ENCODE measurements around the gene GALNTL6.
"Not testable (repeated sequence)": the region's sequence is repeated elsewhere in the genome, so short reads cannot be mapped to it uniquely, and the experiment has no call there.

Gene GALNTL6

DNA sequence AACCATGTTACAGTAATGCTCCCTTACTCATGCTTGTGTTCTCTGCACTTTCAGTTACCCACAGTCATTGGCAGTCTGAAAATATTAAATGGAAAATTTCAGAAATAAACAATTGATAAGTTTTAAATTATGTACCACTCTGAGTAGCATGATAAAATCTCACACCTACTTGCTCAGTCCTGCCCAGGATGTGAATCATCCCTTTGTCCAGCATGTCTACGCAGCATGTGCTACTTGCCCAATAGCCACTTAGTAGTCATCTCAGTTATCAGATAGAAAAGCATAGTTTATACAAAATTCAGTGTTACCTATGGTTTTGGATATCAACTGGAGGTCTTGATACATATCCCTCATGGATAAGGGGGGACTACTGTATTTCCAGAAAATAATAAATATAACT, 577.1 kb downstream of the GALNTL6 start:
- DNase-seq (ENCODE audit: low read depth) = peak; percentile 4
- H3K9ac ChIP-seq (ENCODE audit: low read length) = no peak overlapping the region
- no peaks in the 10 kb centered on the region for H3K27me3 ChIP-seq (replicated peaks; ENCODE audit: control insufficient read depth, insufficient read depth, low read length)
- no peaks in the 10 kb centered on the region for H3K36me3 ChIP-seq (ENCODE audit: control insufficient read depth, insufficient read depth, low read length, severe bottlenecking)
- no peaks in the 10 kb centered on the region for H3K9me3 ChIP-seq (ENCODE audit: control insufficient read depth, low read length)
- no peaks in the 10 kb centered on the region for H3K4me1 ChIP-seq (ENCODE audit: control insufficient read depth, insufficient read depth, low read length)
- H3K4me3 ChIP-seq (ENCODE audit: low read length) = no peak overlapping the region

DNA sequence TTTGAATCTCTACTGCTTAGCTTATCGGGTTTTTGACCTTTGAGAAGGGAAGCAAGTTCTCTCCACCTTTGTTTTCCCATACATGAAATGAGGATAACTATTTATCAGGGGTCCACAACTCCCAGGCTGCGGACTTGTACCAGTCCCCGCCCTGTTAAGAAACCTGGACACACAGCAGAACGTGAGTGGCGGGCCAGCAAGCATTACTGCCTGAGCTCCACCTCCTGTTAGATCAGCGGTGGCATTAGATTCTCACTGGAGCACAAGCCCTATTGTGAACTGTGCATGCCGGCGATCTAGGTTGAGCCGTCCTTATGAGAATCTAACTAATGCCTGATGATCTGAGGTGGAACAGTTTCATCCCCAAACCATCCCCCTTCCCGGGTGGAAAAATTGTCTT, 579.5 kb downstream of the GALNTL6 start:
- H3K9me3 ChIP-seq (ENCODE audit: control insufficient read depth, low read length) = no peaks in the 10 kb centered on the region
- no peaks in the 10 kb centered on the region for H3K36me3 ChIP-seq (ENCODE audit: control insufficient read depth, insufficient read depth, low read length, severe bottlenecking)
- H3K27me3 ChIP-seq (replicated peaks; ENCODE audit: control insufficient read depth, insufficient read depth, low read length) = no peaks in the 10 kb centered on the region
- no peak overlapping the region for H3K9ac ChIP-seq (ENCODE audit: low read length)
- H3K4me1 ChIP-seq (ENCODE audit: control insufficient read depth, insufficient read depth, low read length) = no peaks in the 10 kb centered on the region
- H3K4me3 ChIP-seq (ENCODE audit: low read length) = no peak overlapping the region
- DNase-seq (ENCODE audit: low read depth) = no peak

DNA sequence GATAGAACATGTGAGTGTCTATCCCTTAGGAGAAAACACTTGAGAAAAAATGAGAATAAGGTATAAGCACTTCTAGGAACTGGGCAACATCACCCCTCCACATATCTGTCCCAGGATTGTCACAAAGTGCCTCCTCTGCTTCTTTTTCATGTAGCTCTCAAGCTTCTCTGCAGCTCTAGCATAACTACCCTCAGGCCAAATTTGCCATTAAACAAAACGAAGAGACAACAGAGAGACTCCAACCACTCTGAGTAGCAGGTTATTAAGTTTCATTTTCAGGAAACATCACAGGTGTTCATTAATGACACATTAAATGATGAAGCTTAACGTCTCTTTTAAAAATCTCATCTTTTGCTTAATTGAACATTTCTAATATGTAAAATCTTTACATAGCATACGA, 580.0 kb downstream of the GALNTL6 start:
- DNase-seq (ENCODE audit: low read depth) = no peak
- no peaks in the 10 kb centered on the region for H3K36me3 ChIP-seq (ENCODE audit: control insufficient read depth, insufficient read depth, low read length, severe bottlenecking)
- H3K4me3 ChIP-seq (ENCODE audit: low read length) = no peak overlapping the region
- H3K9ac ChIP-seq (ENCODE audit: low read length) = no peak overlapping the region
- no peaks in the 10 kb centered on the region for H3K9me3 ChIP-seq (ENCODE audit: control insufficient read depth, low read length)
- no peaks in the 10 kb centered on the region for H3K4me1 ChIP-seq (ENCODE audit: control insufficient read depth, insufficient read depth, low read length)
- H3K27me3 ChIP-seq (replicated peaks; ENCODE audit: control insufficient read depth, insufficient read depth, low read length) = no peaks in the 10 kb centered on the region

GRCh38 chr4:172404676-172405075, 591.5 kb downstream of the GALNTL6 start:
- Histone ChIP-seq H3K36me3 (ENCODE audit: control insufficient read depth, insufficient read depth, low read length, severe bottlenecking) (no peaks in the 10 kb centered on the region), H3K27me3 (replicated peaks; ENCODE audit: control insufficient read depth, insufficient read depth, low read length) (no peaks in the 10 kb centered on the region), H3K9ac (ENCODE audit: low read length) (no peak overlapping the region), H3K4me3 (ENCODE audit: low read length) (no peak overlapping the region), H3K4me1 (ENCODE audit: control insufficient read depth, insufficient read depth, low read length) (no peaks in the 10 kb centered on the region), H3K9me3 (ENCODE audit: control insufficient read depth, low read length) (no peaks in the 10 kb centered on the region)
- DNase-seq (ENCODE audit: low read depth) = no peak

GRCh38 chr4:172410363-172410762, 597.2 kb downstream of the GALNTL6 start:
- no peak overlapping the region for H3K4me3 ChIP-seq (ENCODE audit: low read length)
- no peak overlapping the region for H3K9ac ChIP-seq (ENCODE audit: low read length)
- H3K9me3 ChIP-seq (ENCODE audit: control insufficient read depth, low read length) = no peaks in the 10 kb centered on the region
- H3K4me1 ChIP-seq (ENCODE audit: control insufficient read depth, insufficient read depth, low read length) = no peaks in the 10 kb centered on the region
- H3K36me3 ChIP-seq (ENCODE audit: control insufficient read depth, insufficient read depth, low read length, severe bottlenecking) = no peaks in the 10 kb centered on the region
- no peaks in the 10 kb centered on the region for H3K27me3 ChIP-seq (replicated peaks; ENCODE audit: control insufficient read depth, insufficient read depth, low read length)
- DNase-seq (ENCODE audit: low read depth) = no peak

DNA sequence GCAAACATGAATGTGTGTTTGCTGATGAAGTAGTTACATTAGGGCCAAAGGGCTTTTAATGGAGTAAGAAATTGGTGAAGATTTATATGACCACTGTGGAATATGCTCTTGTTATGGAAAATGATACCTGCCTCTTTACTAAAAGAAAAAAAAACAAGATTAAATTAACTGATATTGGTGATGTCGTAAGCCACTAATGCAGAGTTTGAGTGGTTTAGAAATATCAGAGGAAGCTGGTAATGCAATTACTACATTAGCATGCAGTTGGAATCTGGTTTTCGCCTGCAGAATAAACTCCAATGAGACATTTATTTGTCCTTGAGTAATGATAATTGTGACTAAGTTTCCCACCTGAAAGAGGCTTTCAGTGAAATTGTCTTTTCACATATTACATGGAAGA, 597.9 kb downstream of the GALNTL6 start:
- no peak for DNase-seq (ENCODE audit: low read depth)
- Histone ChIP-seq H3K27me3 (replicated peaks; ENCODE audit: control insufficient read depth, insufficient read depth, low read length) (no peaks in the 10 kb centered on the region), H3K9ac (ENCODE audit: low read length) (no peak overlapping the region), H3K9me3 (ENCODE audit: control insufficient read depth, low read length) (no peaks in the 10 kb centered on the region), H3K4me3 (ENCODE audit: low read length) (no peak overlapping the region), H3K4me1 (ENCODE audit: control insufficient read depth, insufficient read depth, low read length) (no peaks in the 10 kb centered on the region), H3K36me3 (ENCODE audit: control insufficient read depth, insufficient read depth, low read length, severe bottlenecking) (no peaks in the 10 kb centered on the region)

GRCh38 chr4:172412851-172413580, 599.8 kb downstream of the GALNTL6 start:
- H3K9ac ChIP-seq (ENCODE audit: low read length) = no peak overlapping the region
- no peaks in the 10 kb centered on the region for H3K9me3 ChIP-seq (ENCODE audit: control insufficient read depth, low read length)
- no peak for DNase-seq (ENCODE audit: low read depth)
- no peaks in the 10 kb centered on the region for H3K4me1 ChIP-seq (ENCODE audit: control insufficient read depth, insufficient read depth, low read length)
- no peaks in the 10 kb centered on the region for H3K27me3 ChIP-seq (replicated peaks; ENCODE audit: control insufficient read depth, insufficient read depth, low read length)
- no peaks in the 10 kb centered on the region for H3K36me3 ChIP-seq (ENCODE audit: control insufficient read depth, insufficient read depth, low read length, severe bottlenecking)
- no peak overlapping the region for H3K4me3 ChIP-seq (ENCODE audit: low read length)

GRCh38 chr4:172428979-172429378, 615.8 kb downstream of the GALNTL6 start:
- not testable (repeated sequence) for H3K36me3 ChIP-seq (ENCODE audit: control insufficient read depth, insufficient read depth, low read length, severe bottlenecking); H3K4me1 ChIP-seq (ENCODE audit: control insufficient read depth, insufficient read depth, low read length); H3K27me3 ChIP-seq (replicated peaks; ENCODE audit: control insufficient read depth, insufficient read depth, low read length); H3K9me3 ChIP-seq (ENCODE audit: control insufficient read depth, low read length); H3K9ac ChIP-seq (ENCODE audit: low read length); H3K4me3 ChIP-seq (ENCODE audit: low read length); DNase-seq (ENCODE audit: low read depth)

DNA sequence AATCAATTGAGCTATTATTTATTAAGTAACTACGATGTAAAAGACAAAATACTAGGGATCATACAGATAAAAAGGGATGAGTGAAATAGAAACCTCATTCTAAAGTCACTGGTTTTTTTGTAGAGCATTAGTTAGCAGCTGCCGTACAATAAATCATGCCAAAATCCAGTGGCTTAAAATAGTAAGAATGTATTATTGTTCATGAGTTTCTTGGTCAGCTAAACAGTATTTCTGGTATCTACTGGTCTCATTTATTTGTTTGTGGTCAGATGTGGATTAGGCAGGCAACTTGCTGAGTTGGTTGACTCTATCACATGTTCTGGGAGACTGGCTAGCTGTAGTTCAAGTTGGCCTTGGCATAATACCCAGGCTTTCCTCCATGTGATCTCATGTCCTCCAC, 667.3 kb downstream of the GALNTL6 start:
- Histone ChIP-seq H3K27me3 (replicated peaks; ENCODE audit: control insufficient read depth, insufficient read depth, low read length) (no peaks in the 10 kb centered on the region), H3K9ac (ENCODE audit: low read length) (no peak overlapping the region), H3K36me3 (ENCODE audit: control insufficient read depth, insufficient read depth, low read length, severe bottlenecking) (no peaks in the 10 kb centered on the region), H3K9me3 (ENCODE audit: control insufficient read depth, low read length) (no peaks in the 10 kb centered on the region), H3K4me1 (ENCODE audit: control insufficient read depth, insufficient read depth, low read length) (no peaks in the 10 kb centered on the region), H3K4me3 (ENCODE audit: low read length) (no peak overlapping the region)
- peak; percentile 24 for DNase-seq (ENCODE audit: low read depth)

GRCh38 chr4:172481802-172482508, 668.8 kb downstream of the GALNTL6 start:
- H3K9me3 ChIP-seq (ENCODE audit: control insufficient read depth, low read length) = no peaks in the 10 kb centered on the region
- H3K4me1 ChIP-seq (ENCODE audit: control insufficient read depth, insufficient read depth, low read length) = no peaks in the 10 kb centered on the region
- no peak for DNase-seq (ENCODE audit: low read depth)
- no peak overlapping the region for H3K9ac ChIP-seq (ENCODE audit: low read length)
- no peak overlapping the region for H3K4me3 ChIP-seq (ENCODE audit: low read length)
- H3K27me3 ChIP-seq (replicated peaks; ENCODE audit: control insufficient read depth, insufficient read depth, low read length) = no peaks in the 10 kb centered on the region
- no peaks in the 10 kb centered on the region for H3K36me3 ChIP-seq (ENCODE audit: control insufficient read depth, insufficient read depth, low read length, severe bottlenecking)

- Histone ChIP-seq H3K4me3 (ENCODE audit: low read length) (no peak overlapping the region), H3K27me3 (replicated peaks; ENCODE audit: control insufficient read depth, insufficient read depth, low read length) (no peaks in the 10 kb centered on the region), H3K9ac (ENCODE audit: low read length) (no peak overlapping the region), H3K4me1 (ENCODE audit: control insufficient read depth, insufficient read depth, low read length) (no peaks in the 10 kb centered on the region), H3K9me3 (ENCODE audit: control insufficient read depth, low read length) (no peaks in the 10 kb centered on the region), H3K36me3 (ENCODE audit: control insufficient read depth, insufficient read depth, low read length, severe bottlenecking) (no peaks in the 10 kb centered on the region)
- no peak for DNase-seq (ENCODE audit: low read depth)
Measured at GRCh38 chr4:172485007-172485406, 671.8 kb downstream of the GALNTL6 start.

All from adipocyte (in vitro differentiated cells).